ENCODE measurements around the gene RGS11.
A peak's percentile ranks its signal among the peaks of the same experiment; 100 is the strongest.

RGS11 gene

DNA sequence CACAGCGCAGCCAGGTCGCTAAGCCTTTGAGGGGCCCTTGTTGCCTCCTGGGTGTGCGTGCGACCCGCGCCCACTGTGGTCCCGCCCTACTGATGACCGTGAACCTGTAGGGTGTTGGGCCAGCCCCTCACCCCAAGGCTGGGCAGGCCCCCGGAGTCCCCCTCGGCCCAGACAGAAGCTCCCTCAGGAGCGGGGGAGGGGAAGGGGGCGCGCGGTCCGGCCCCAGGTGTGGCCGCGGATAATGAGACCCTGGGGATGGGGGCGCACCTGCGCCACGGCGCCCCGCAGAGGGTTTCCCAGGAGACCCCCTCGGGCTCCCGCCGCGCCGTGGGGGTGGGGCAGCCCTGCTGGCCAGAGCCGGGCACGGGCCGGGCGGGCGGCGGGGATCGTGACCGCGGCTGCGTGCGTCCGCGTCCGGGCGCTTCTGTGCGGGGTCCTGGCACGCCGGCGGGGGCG lies 4.3 kb upstream of the RGS11 start:
- Histone ChIP-seq H3K79me2 (ENCODE audit: low read length) (peaks cover 25% of the 10 kb centered on the region), H3K4me2 (ENCODE audit: low read length) (no peak overlapping the region), H3K4me1 (ENCODE audit: low read length) (peaks cover 14% of the 10 kb centered on the region), H2AFZ (ENCODE audit: low read depth, low read length) (no peak overlapping the region), H4K20me1 (ENCODE audit: insufficient read depth, low read length) (no peaks in the 10 kb centered on the region), H3K36me3 (replicated peaks; ENCODE audit: low read depth, low read length) (peaks cover 10% of the 10 kb centered on the region), H3K9me3 (ENCODE audit: insufficient read depth, low read length) (no peaks in the 10 kb centered on the region), H3K9ac (ENCODE audit: low read length) (no peak overlapping the region), H3K27ac (ENCODE audit: low read length) (no peak overlapping the region), H3K4me3 (ENCODE audit: low read length) (no peak overlapping the region), H3K27me3 (ENCODE audit: low read depth, low read length) (no peaks in the 10 kb centered on the region)
- no peak for TF ChIP-seq EZH2phosphoT487 (IDR thresholded peaks at IDR 0.05; ENCODE audit: low read depth)
- TF ChIP-seq, protein P1, sequence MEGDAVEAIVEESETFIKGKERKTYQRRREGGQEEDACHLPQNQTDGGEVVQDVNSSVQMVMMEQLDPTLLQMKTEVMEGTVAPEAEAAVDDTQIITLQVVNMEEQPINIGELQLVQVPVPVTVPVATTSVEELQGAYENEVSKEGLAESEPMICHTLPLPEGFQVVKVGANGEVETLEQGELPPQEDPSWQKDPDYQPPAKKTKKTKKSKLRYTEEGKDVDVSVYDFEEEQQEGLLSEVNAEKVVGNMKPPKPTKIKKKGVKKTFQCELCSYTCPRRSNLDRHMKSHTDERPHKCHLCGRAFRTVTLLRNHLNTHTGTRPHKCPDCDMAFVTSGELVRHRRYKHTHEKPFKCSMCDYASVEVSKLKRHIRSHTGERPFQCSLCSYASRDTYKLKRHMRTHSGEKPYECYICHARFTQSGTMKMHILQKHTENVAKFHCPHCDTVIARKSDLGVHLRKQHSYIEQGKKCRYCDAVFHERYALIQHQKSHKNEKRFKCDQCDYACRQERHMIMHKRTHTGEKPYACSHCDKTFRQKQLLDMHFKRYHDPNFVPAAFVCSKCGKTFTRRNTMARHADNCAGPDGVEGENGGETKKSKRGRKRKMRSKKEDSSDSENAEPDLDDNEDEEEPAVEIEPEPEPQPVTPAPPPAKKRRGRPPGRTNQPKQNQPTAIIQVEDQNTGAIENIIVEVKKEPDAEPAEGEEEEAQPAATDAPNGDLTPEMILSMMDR (IDR thresholded peaks at IDR 0.05; ENCODE audit: low read depth, low read length), result no peak

DNA sequence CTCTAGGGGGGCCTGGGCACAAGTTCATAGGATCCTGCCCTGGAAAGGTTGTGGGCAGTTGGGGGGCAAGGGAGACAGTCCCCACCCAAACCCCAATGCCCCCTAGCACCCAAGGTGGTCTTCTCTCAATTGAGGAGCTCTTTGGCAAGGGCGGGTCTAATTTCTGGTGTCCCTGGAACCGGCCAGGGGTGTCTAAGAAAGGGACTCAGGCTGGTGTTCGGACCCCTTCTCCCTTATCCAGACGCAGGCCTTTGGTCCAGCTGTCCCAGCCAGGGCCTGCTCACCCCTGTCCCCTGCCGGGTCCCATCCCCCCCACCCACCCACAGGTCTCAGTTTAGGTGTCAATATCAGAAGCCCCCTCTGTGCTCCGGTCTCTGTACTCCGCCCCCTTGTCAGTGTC lies 3.8 kb upstream of the RGS11 start:
- peaks cover 13% of the 10 kb centered on the region for H3K4me1 ChIP-seq (ENCODE audit: low read length)
- H3K36me3 ChIP-seq (replicated peaks; ENCODE audit: low read depth, low read length), result peaks cover 5% of the 10 kb centered on the region
- no peak overlapping the region for H3K4me3 ChIP-seq (ENCODE audit: low read length)
- TF ChIP-seq, protein P1 (IDR thresholded peaks at IDR 0.05; ENCODE audit: low read depth, low read length), result no peak
- no peak for TF ChIP-seq EZH2phosphoT487 (IDR thresholded peaks at IDR 0.05; ENCODE audit: low read depth)
- no peaks in the 10 kb centered on the region for H3K27me3 ChIP-seq (ENCODE audit: low read depth, low read length)
- H3K4me2 ChIP-seq (ENCODE audit: low read length), result peak overlapping the region; percentile 27; the same call in 1 of the 2 replicates
- peaks cover 20% of the 10 kb centered on the region for H3K79me2 ChIP-seq (ENCODE audit: low read length)
- H3K9ac ChIP-seq (ENCODE audit: low read length), result no peak overlapping the region
- H3K27ac ChIP-seq (ENCODE audit: low read length), result no peak overlapping the region
- no peaks in the 10 kb centered on the region for H4K20me1 ChIP-seq (ENCODE audit: insufficient read depth, low read length)
- H2AFZ ChIP-seq (ENCODE audit: low read depth, low read length), result peak overlapping the region; percentile 29; the same call in 1 of the 2 replicates
- H3K9me3 ChIP-seq (ENCODE audit: insufficient read depth, low read length), result no peaks in the 10 kb centered on the region

DNA sequence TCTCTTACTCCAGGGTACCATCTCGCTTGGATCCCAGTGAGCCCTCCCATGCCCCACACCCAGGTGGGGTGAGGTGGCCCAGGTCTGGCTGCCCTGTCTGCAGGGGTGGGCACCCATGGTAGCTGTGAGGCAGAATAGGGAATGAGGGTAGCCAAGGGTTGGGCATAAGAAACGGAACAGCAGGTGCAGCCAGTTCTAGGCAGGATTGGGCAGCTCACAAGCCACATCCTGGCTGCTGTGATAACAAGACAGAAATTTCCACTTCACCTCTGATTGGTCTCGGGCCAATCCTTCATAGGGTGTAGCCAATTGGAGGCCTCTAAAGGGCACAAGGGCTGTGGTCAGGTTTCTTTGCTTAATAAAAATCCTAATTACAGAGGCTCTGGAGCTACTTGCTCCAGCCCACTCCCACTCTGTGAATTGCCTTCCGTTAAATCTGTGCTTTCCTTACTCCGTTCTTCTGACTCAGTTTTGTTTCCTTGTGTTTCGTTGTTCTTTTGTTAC lies 3.2 kb upstream of the RGS11 start:
- TF ChIP-seq, protein P1 (IDR thresholded peaks at IDR 0.05; ENCODE audit: low read depth, low read length), result no peak
- no peak for TF ChIP-seq EZH2phosphoT487 (IDR thresholded peaks at IDR 0.05; ENCODE audit: low read depth)
- no peaks in the 10 kb centered on the region for H4K20me1 ChIP-seq (ENCODE audit: insufficient read depth, low read length)
- H3K9me3 ChIP-seq (ENCODE audit: insufficient read depth, low read length), result no peaks in the 10 kb centered on the region
- no peak overlapping the region for H3K9ac ChIP-seq (ENCODE audit: low read length)
- no peak overlapping the region for H3K4me3 ChIP-seq (ENCODE audit: low read length)
- no peak overlapping the region for H3K27ac ChIP-seq (ENCODE audit: low read length)
- no peaks in the 10 kb centered on the region for H3K36me3 ChIP-seq (replicated peaks; ENCODE audit: low read depth, low read length)
- peak overlapping the region; percentile 27; the same call in 1 of the 2 replicates for H3K4me2 ChIP-seq (ENCODE audit: low read length)
- no peaks in the 10 kb centered on the region for H3K27me3 ChIP-seq (ENCODE audit: low read depth, low read length)
- peak overlapping the region; percentile 29; the same call in 1 of the 2 replicates for H2AFZ ChIP-seq (ENCODE audit: low read depth, low read length)
- H3K79me2 ChIP-seq (ENCODE audit: low read length), result peaks cover 14% of the 10 kb centered on the region
- peaks cover 7% of the 10 kb centered on the region; the same call in 1 of the 2 replicates for H3K4me1 ChIP-seq (ENCODE audit: low read length)

DNA sequence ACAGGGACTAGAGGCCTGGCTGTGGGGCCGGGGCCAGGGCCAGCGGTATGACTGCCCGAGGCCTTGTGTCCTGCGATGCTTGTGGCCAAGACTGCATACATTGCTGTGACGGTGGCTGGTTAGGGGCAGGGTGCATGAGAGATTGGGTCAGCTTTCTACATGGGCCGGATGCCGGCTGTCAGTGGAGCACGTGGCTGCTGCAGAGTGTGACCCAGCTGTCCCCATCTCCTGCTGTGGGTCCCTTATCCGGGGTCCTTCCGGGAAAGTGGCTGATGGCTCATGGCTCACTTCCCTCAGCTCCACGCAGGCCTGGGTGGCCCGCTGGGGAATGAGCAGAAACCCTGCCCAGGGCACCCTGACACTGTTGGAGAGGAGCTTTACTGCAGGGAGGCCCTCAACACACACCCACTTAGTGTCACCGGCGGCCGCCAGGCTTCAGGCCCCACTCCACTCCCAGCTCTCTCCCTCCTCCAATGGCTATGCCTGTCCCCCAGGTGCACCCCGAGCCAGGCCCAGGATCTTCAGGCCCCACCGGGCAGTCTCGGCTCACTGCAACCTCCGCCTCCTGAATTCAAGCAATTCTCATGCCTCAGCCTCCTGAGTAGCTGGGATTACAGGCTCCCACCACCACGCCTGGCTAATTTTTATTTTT lies 808 bp upstream of the RGS11 start:
- Histone ChIP-seq H3K27me3 (ENCODE audit: low read depth, low read length) (no peaks in the 10 kb centered on the region), H3K4me3 (ENCODE audit: low read length) (no peak overlapping the region), H2AFZ (ENCODE audit: low read depth, low read length) (no peak overlapping the region), H4K20me1 (ENCODE audit: insufficient read depth, low read length) (no peaks in the 10 kb centered on the region), H3K4me2 (ENCODE audit: low read length) (no peak overlapping the region), H3K79me2 (ENCODE audit: low read length) (no peaks in the 10 kb centered on the region), H3K4me1 (ENCODE audit: low read length) (peaks cover 10% of the 10 kb centered on the region; the same call in 1 of the 2 replicates), H3K9me3 (ENCODE audit: insufficient read depth, low read length) (no peaks in the 10 kb centered on the region), H3K27ac (ENCODE audit: low read length) (no peak overlapping the region), H3K36me3 (replicated peaks; ENCODE audit: low read depth, low read length) (no peaks in the 10 kb centered on the region), H3K9ac (ENCODE audit: low read length) (no peak overlapping the region)
- no peak for TF ChIP-seq EZH2phosphoT487 (IDR thresholded peaks at IDR 0.05; ENCODE audit: low read depth)
- TF ChIP-seq, protein P1 (IDR thresholded peaks at IDR 0.05; ENCODE audit: low read depth, low read length), result no peak

Measured in OCI-LY3 (cell line).